ENCODE results near the gene NOL9.
A peak's percentile ranks its signal among the peaks of the same experiment; 100 is the strongest.

Gene NOL9

GRCh38 chr1:6588893-6589520 is 34.7 kb upstream of the NOL9 start:
- DNase-seq: peak; percentile 65 to 80

GRCh38 chr1:6588128-6588892 is 34.0 kb upstream of the NOL9 start:
- DNase-seq: no peak

GRCh38 chr1:6587261-6588005 is 33.1 kb upstream of the NOL9 start:
- DNase-seq: no peak

GRCh38 chr1:6586404-6586816 is 32.1 kb upstream of the NOL9 start:
- no peak for DNase-seq

- DNase-seq: no peak
These were observed 31.5 kb upstream of the NOL9 start for GRCh38 chr1:6585841-6586240.

- no peak for DNase-seq
These were observed 30.9 kb upstream of the NOL9 start for GRCh38 chr1:6585081-6585722.

GRCh38 chr1:6584126-6585080 is 30.1 kb upstream of the NOL9 start:
- peak in 1 of 2 donors; percentile 3 for DNase-seq

- no peak for DNase-seq
These were observed 28.1 kb upstream of the NOL9 start for GRCh38 chr1:6582370-6582769.

GRCh38 chr1:6581561-6582305 is 27.4 kb upstream of the NOL9 start:
- peak; percentile 76 to 87 for DNase-seq

- peak in 1 of 2 donors; percentile 28 for DNase-seq
These were observed 26.5 kb upstream of the NOL9 start for GRCh38 chr1:6580593-6581409.

- peak; percentile 50 to 53 for DNase-seq
These were observed 25.8 kb upstream of the NOL9 start for GRCh38 chr1:6580119-6580592.

- peak; percentile 97 to 98 for DNase-seq
These were observed 25.2 kb upstream of the NOL9 start, which contains the start of gene ZBTB48 for GRCh38 chr1:6579374-6580118. Gene ZBTB48, plus strand, starts transcription at chr1:6579994. Its CDS starts 616 bp downstream, at chr1:6580610.

GRCh38 chr1:6578624-6579373 is 24.5 kb upstream of the NOL9 start:
- no peak for DNase-seq

GRCh38 chr1:6577831-6578525 is 23.7 kb upstream of the NOL9 start:
- no peak for DNase-seq

GRCh38 chr1:6574818-6575217 is 20.5 kb upstream of the NOL9 start:
- DNase-seq: no peak

GRCh38 chr1:6574025-6574620 is 19.8 kb upstream of the NOL9 start:
- DNase-seq: no peak

GRCh38 chr1:6572653-6573383 is 18.5 kb upstream of the NOL9 start:
- no peak for DNase-seq

Data from inflammatory macrophage treated with lipopolysaccharide for 1 hour (primary cell).